ENCODE results near the gene TMPRSS12.

DNA sequence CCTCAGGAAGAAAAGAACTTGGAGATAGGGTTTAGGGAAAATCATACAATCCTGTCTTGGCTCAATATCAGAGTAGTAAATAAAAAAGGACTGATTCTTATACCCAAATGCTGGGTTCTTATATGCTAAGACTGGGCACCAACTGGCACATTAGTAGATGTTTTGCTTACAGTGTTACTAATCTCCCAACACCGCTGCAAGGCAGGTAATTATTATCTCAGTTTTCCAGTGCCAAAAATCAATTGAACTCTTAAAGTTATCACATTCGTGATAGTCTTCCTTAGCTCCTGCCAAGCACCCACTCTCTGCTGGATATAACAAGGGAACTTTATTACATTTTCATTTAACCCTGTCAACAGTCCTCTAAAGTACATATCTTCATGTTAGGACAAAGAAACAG, 84.6 kb downstream of the TMPRSS12 start:
- TF ChIP-seq EZH2phosphoT487 (IDR thresholded peaks at IDR 0.05; ENCODE audit: borderline replicate concordance) = no peak
- TF ChIP-seq, protein P1, sequence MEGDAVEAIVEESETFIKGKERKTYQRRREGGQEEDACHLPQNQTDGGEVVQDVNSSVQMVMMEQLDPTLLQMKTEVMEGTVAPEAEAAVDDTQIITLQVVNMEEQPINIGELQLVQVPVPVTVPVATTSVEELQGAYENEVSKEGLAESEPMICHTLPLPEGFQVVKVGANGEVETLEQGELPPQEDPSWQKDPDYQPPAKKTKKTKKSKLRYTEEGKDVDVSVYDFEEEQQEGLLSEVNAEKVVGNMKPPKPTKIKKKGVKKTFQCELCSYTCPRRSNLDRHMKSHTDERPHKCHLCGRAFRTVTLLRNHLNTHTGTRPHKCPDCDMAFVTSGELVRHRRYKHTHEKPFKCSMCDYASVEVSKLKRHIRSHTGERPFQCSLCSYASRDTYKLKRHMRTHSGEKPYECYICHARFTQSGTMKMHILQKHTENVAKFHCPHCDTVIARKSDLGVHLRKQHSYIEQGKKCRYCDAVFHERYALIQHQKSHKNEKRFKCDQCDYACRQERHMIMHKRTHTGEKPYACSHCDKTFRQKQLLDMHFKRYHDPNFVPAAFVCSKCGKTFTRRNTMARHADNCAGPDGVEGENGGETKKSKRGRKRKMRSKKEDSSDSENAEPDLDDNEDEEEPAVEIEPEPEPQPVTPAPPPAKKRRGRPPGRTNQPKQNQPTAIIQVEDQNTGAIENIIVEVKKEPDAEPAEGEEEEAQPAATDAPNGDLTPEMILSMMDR (conservative IDR thresholded peaks at IDR 0.05; ENCODE audit: low read length) = no peak
